Subcutaneous adipose tissue (tissue), 4 donors: ENCODE results near the gene TMEM200C. TPM values are rescaled to one million over a fixed set of nuclear protein-coding genes. Genes with fewer than 3 reads are reported as not detected.

Experiments
- CTCF ChIP-seq: fragments of 450-650 bp; IDR thresholded peaks from one replicate; pipeline ENCODE4 v1.5.1; 2016; ENCODE audit warnings: low read depth, mild to moderate bottlenecking, control low read depth, antibody characterized with exemption, moderate library complexity
- total RNA-seq, 4 donors: library from RNA; depleted of rRNA; stranded (reverse); fragments of >200 nt; gene quantifications; one replicate each; pipeline ENCODE4 v1.1.0, GENCODE V29; 2016

Gene TMEM200C
- total RNA-seq, 4 donors from 2014 or later = not detected

- no peak for TF ChIP-seq CTCF
These were observed 18.4 kb downstream of the TMEM200C start for GRCh38 chr18:5876891-5877290.

- no peak for TF ChIP-seq CTCF
These were observed 21.0 kb downstream of the TMEM200C start for GRCh38 chr18:5874336-5874735.

- no peak for TF ChIP-seq CTCF
These were observed 22.4 kb downstream of the TMEM200C start for GRCh38 chr18:5872886-5873285.

GRCh38 chr18:5871426-5871825, 23.9 kb downstream of the TMEM200C start:
- no peak for TF ChIP-seq CTCF

- TF ChIP-seq CTCF = no peak
These were observed 27.0 kb downstream of the TMEM200C start for GRCh38 chr18:5868218-5868854.

GRCh38 chr18:5865521-5865920, 29.8 kb downstream of the TMEM200C start:
- TF ChIP-seq CTCF = no peak

GRCh38 chr18:5857180-5857579, 38.1 kb downstream of the TMEM200C start:
- no peak for TF ChIP-seq CTCF
